ENCODE results near the gene SORD. TPM values are rescaled to one million over a fixed set of nuclear protein-coding genes. Genes with fewer than 3 reads are reported as not detected.
"Not testable (repeated sequence)": the region's sequence is repeated elsewhere in the genome, so short reads cannot be mapped to it uniquely, and the experiment has no call there.

The SORD gene
- total and polyA plus RNA-seq, 8 donors, result 5.5 to 43.3 (median 15.3) TPM

DNA sequence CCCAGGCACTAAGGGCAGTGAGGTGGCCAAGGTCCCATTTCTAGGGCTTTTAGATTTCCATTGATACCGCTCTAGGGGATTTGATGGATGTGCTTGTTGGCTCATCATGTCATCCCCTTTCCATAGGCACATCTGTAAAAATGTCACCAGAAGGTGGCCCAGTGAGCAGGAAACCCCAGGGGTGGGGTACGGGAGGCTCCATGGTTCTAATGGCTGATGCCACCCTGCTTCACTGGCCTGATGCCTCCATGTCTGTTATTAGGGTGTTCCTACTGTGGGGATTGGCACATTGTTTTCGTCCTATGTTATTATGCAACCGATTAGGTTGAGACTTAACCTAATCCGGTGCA lies 34.1 kb upstream of the SORD start:
- DNase-seq; H3K27me3 ChIP-seq; H3K4me3 ChIP-seq; H3K9me3 ChIP-seq; H3K4me1 ChIP-seq; H3K36me3 ChIP-seq; intact Hi-C loops (cut with DNase I; ENCODE audit: low total_unique reads); H3K27ac ChIP-seq: not testable (repeated sequence)
- 82 to 98% (median 96%) methylated on average over 3 to 5 of the region's 5 CpGs for WGBS, 5 donors

DNA sequence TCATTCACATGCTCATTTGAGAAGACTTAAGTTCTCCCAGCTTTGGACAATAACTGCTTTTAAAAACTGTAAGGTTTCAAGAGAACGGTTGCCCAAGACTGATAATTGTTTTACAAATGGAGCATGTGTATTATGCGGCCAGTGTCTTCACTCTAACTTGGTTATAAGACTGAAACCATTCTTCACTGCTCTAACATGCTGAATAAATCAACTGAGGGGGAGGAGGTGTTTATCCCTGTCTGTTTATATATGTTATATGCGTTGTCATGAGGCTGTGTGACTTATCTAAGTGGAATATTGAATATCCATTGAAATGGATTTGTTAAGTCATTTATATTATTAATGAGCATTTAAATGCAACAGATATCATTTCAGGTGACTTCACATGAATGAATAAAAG lies 25.4 kb upstream of the SORD start:
- intact Hi-C loops (cut with DNase I; ENCODE audit: low total_unique reads), result not testable (repeated sequence)

DNA sequence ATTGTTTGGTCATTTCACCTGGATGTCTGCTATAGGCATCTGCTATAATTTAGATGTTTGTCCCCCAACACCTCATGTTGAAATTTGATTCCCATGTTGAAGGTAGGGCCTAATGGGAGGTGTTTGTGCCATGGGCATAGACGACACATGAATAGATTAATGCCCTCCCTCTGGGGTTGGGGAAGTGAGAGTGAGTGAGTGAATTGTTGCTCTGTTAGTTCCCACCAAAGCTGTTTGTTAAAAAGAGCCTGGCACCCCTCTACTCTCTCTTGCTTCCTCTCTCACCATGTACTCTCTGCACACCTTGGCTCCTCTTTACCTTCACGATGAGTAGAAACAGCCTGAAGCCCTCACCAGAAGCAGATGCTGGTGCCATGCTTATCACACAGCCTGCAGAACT lies 23.9 kb upstream of the SORD start:
- no peak overlapping the region for H3K4me3 ChIP-seq
- H3K27ac ChIP-seq, result no peak overlapping the region
- WGBS, 5 donors, result 74 to 97% (median 89%) methylated on average over 2 of the region's 2 CpGs
- H3K4me1 ChIP-seq, result no peaks in the 10 kb centered on the region
- no peaks in the 10 kb centered on the region for H3K36me3 ChIP-seq
- no peaks in the 10 kb centered on the region for H3K27me3 ChIP-seq
- no peak for DNase-seq
- intact Hi-C loops (cut with DNase I; ENCODE audit: low total_unique reads), result no loop called here
- TF ChIP-seq POLR2A (IDR thresholded peaks at IDR 0.05), result no peak
- TF ChIP-seq, protein P1, sequence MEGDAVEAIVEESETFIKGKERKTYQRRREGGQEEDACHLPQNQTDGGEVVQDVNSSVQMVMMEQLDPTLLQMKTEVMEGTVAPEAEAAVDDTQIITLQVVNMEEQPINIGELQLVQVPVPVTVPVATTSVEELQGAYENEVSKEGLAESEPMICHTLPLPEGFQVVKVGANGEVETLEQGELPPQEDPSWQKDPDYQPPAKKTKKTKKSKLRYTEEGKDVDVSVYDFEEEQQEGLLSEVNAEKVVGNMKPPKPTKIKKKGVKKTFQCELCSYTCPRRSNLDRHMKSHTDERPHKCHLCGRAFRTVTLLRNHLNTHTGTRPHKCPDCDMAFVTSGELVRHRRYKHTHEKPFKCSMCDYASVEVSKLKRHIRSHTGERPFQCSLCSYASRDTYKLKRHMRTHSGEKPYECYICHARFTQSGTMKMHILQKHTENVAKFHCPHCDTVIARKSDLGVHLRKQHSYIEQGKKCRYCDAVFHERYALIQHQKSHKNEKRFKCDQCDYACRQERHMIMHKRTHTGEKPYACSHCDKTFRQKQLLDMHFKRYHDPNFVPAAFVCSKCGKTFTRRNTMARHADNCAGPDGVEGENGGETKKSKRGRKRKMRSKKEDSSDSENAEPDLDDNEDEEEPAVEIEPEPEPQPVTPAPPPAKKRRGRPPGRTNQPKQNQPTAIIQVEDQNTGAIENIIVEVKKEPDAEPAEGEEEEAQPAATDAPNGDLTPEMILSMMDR (IDR thresholded peaks at IDR 0.05), result no peak
- no peak for TF ChIP-seq EP300 (IDR thresholded peaks at IDR 0.05)
- TF ChIP-seq POLR2AphosphoS5 (IDR thresholded peaks at IDR 0.05), result no peak
- H3K9me3 ChIP-seq, result no peaks in the 10 kb centered on the region

More for the DNA sequence above, 25.4 kb upstream of the SORD start:
- 67 to 80% (median 71%) methylated on average over 3 of the region's 3 CpGs for WGBS, 5 donors
- not testable (repeated sequence) for H3K9me3 ChIP-seq, DNase-seq, H3K27ac ChIP-seq, H3K4me3 ChIP-seq, H3K36me3 ChIP-seq, H3K27me3 ChIP-seq, H3K4me1 ChIP-seq

DNA sequence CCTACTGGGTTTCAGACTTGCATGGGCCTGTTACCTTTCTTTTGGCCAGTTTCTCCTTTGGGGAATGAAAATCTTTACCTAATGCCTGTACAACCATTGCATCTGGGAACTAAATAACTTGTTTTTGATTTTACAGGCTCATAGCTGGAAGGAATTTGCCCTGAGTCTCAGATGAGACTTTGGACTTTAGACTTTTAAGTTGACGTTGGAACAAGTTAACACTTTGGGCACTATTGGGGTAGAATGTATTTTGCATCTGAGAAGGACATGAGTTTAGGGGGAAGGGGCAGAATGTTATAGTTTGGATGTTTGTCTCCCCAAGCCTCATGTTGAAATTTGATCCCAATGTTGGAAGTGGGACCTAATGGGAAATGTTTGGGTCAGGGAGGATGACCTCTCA lies 21.8 kb upstream of the SORD start:
- whole genome bisulfite sequencing, 5 donors, result 12 to 40% (median 27%) methylated on average over 1 of the region's 1 CpG
- H3K27me3 ChIP-seq; H3K4me1 ChIP-seq; intact Hi-C loops (cut with DNase I; ENCODE audit: low total_unique reads); DNase-seq; H3K27ac ChIP-seq; H3K9me3 ChIP-seq; H3K4me3 ChIP-seq; H3K36me3 ChIP-seq: not testable (repeated sequence)

DNA sequence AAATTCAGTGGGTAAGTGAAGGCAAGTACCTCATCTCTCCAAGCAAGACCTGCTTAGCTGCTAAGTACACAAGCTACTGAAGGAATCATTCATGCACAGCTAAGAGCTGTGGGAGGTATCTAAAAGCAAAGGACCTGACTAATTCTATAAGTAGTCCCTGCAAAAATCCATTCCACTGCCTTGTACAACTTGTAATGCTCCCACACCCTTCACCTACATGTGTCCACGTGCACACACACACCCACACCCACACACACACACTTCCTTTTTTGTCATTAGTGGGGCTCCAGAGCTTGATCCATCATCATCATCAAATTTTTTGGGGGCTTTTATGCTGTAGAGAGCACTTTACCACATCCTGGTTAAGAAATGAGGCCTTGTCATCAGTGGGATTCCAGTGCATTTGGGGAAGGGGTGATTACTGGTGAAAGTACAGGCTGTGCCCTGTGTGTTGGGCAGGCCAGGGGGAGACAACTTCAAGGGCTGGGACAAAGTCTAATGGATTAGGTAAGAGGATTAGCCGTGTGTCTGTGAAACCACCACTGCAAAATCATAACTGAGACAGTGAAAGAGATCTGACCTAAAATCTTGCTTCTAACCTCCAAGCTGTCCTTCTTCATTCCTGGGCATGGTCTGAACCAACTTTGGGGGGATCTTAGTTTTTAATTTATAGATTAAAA lies 19.1 kb upstream of the SORD start:
- intact Hi-C loops (cut with DNase I; ENCODE audit: low total_unique reads); H3K4me1 ChIP-seq; DNase-seq; H3K27me3 ChIP-seq; H3K4me3 ChIP-seq; H3K36me3 ChIP-seq; H3K9me3 ChIP-seq; H3K27ac ChIP-seq: not testable (repeated sequence)
- WGBS, 5 donors, result 53 to 76% (median 61%) methylated on average over 2 of the region's 2 CpGs

DNA sequence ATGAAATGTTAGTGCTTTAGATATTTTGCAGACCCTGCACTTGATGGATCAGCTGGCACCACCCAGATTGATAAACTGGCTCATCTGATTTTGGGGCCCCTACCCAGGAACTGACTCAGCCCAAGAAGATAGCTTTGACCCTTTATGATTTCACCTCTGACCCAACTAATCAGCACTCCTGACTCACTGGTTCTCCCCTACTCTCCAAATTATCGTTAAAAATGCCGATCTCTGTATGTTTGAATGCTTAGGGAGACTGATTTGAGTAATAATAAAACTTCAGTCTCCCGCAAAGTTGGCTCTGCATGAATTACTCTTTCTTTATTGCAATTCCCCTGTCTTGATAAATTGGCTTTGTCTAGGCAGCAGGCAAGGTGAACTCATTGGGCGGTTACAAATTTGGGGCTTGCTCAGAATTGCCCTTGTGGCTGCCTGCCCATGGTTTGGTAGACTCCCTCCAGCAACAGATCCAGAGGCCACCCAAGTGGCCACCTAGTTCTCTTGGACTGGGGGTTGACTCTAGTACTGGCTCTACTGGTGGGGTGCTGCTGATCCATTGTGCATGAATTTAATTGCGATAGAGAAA lies 18.3 kb upstream of the SORD start:
- H3K36me3 ChIP-seq; DNase-seq; H3K4me3 ChIP-seq; H3K4me1 ChIP-seq; H3K27ac ChIP-seq; intact Hi-C loops (cut with DNase I; ENCODE audit: low total_unique reads); H3K27me3 ChIP-seq; H3K9me3 ChIP-seq: not testable (repeated sequence)
- WGBS, 5 donors, result 82 to 91% (median 88%) methylated on average over 5 of the region's 5 CpGs

DNA sequence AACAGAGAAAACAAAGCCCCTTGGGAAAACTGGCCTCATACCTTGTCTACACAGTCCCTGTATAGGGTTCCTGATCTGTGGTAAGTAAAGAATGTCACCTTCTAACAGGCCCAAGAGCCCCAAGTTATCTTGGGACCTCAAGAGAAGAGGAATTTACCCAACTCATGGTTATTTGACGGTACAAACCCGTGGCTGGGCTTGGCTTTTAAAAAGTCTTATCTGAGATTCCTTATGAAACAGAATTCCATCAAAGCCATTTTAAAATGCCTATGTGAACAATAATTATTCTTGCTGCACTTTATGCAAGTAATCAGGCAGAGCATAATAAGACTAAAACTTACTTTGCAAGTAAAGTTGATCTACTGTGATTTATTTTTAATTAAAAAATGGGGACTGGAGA lies 13.9 kb upstream of the SORD start:
- intact Hi-C loops (cut with DNase I; ENCODE audit: low total_unique reads), result no loop called here
- Histone ChIP-seq H3K27ac (no peak overlapping the region), H3K9me3 (no peaks in the 10 kb centered on the region), H3K36me3 (no peaks in the 10 kb centered on the region), H3K4me3 (no peak overlapping the region), H3K4me1 (no peaks in the 10 kb centered on the region), H3K27me3 (no peaks in the 10 kb centered on the region)
- 34 to 63% (median 44%) methylated on average over 2 of the region's 2 CpGs for WGBS, 5 donors
- no peak for DNase-seq
- TF ChIP-seq POLR2AphosphoS5 (IDR thresholded peaks at IDR 0.05) (no peak), POLR2A (IDR thresholded peaks at IDR 0.05) (no peak), EP300 (IDR thresholded peaks at IDR 0.05) (no peak)
- TF ChIP-seq, protein P1 (IDR thresholded peaks at IDR 0.05), result no peak

DNA sequence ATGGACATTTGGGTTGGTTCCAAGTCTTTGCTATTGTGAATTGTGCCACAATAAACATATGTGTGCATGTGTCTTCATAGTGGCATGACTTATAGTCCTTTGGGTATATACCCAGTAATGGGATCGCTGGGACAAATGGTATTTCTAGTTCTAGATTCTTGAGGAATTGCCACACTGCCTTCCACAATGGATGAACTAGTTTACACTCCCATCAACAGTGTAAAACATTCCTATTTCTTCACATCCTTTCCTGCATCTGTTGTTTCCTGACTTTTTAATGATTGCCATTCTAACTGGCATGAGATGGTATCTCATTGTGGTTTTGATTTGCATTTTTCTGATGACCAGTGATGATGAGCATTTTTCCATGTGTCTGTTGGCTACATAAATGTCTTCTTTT lies 7.9 kb upstream of the SORD start:
- H3K9me3 ChIP-seq; DNase-seq; H3K36me3 ChIP-seq; H3K27ac ChIP-seq; intact Hi-C loops (cut with DNase I; ENCODE audit: low total_unique reads); H3K4me3 ChIP-seq; H3K4me1 ChIP-seq; H3K27me3 ChIP-seq: not testable (repeated sequence)
- 91 to 94% (median 94%) methylated on average over 1 of the region's 1 CpG for WGBS, 5 donors

DNA sequence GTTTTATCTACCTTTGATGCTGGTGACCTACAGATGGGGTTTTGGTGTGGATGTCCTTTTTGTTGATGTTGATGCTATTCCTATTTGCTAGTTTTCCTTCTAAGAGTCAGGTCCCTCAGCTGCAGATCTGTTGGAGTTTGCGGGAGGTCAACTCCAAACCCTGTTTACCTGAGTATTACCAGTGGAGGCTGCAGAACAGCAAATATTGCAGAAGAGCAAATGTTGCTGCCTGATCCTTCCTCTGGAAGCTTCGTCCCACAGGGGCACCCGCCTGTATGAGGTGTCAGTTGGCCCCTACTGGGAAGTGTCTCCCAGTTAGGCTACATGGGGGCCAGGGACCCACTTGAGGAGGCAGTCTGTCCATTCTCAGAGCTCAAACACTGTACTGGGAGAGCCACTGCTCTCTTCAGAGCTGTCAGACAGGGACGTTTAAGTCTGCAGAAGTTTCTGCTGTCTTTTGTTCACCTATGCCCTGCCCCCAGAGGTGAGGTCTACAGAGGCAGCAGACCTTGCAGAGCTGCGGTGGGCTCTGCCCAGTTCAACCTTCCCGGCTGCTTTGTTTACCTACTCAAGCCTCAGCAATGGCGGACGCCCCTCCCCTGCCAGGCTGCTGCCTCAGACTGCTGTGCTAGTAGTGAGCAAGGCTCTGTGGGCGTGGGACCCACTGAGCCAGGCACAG lies 2.6 kb upstream of the SORD start:
- WGBS, 5 donors, result 56 to 69% (median 61%) methylated on average over 6 to 9 of the region's 9 CpGs
- H3K36me3 ChIP-seq; DNase-seq; intact Hi-C loops (cut with DNase I; ENCODE audit: low total_unique reads); H3K9me3 ChIP-seq; H3K4me3 ChIP-seq; H3K27me3 ChIP-seq: not testable (repeated sequence)
- Histone ChIP-seq H3K4me1 (peaks cover 26 to 45% (median 36%) of the 10 kb centered on the region in 4 donors), H3K27ac (peak overlapping the region in 2 of 5 donors; percentile 17 to 27)
